ENCODE results near the gene EXOC3L2. TPM values are rescaled to one million over a fixed set of nuclear protein-coding genes. Genes with fewer than 3 reads are reported as not detected.
"Not testable (repeated sequence)": the region's sequence is repeated elsewhere in the genome, so short reads cannot be mapped to it uniquely, and the experiment has no call there.

EXOC3L2 gene
- total RNA-seq, 2 donors from 2014 or later: 2.9 to 3.6 TPM

GRCh38 chr19:45234089-45234869, 10.9 kb downstream of the EXOC3L2 start:
- intact Hi-C loops (cut with DNase I): no loop called here

GRCh38 chr19:45231891-45232290, 13.3 kb downstream of the EXOC3L2 start:
- intact Hi-C loops (cut with DNase I): no loop called here
- DNase-seq (ENCODE audit: low spot score): no peak

More at GRCh38 chr19:45234089-45234869, 10.9 kb downstream of the EXOC3L2 start:
- DNase-seq (ENCODE audit: low spot score): no peak

- DNase-seq (ENCODE audit: low spot score): not testable (repeated sequence)
Measured at GRCh38 chr19:45229056-45229455, 16.2 kb downstream of the EXOC3L2 start.

GRCh38 chr19:45224645-45225044, 20.6 kb downstream of the EXOC3L2 start:
- intact Hi-C loops (cut with DNase I): no loop called here
- no peak for DNase-seq (ENCODE audit: low spot score)

More at GRCh38 chr19:45229056-45229455, 16.2 kb downstream of the EXOC3L2 start:
- intact Hi-C loops (cut with DNase I): not testable (repeated sequence)

- no peak for DNase-seq (ENCODE audit: low spot score)
- intact Hi-C loops (cut with DNase I): no loop called here
Measured at GRCh38 chr19:45223879-45224278, 21.3 kb downstream of the EXOC3L2 start.

GRCh38 chr19:45222724-45223123, 22.5 kb downstream of the EXOC3L2 start:
- DNase-seq (ENCODE audit: low spot score): no peak

GRCh38 chr19:45218911-45219743, 26.1 kb downstream of the EXOC3L2 start:
- DNase-seq (ENCODE audit: low spot score): no peak
- intact Hi-C loops (cut with DNase I): no loop called here

More at GRCh38 chr19:45222724-45223123, 22.5 kb downstream of the EXOC3L2 start:
- intact Hi-C loops (cut with DNase I): no loop called here

- intact Hi-C loops (cut with DNase I): no loop called here
- DNase-seq (ENCODE audit: low spot score): no peak
Measured at GRCh38 chr19:45218426-45218825, 26.8 kb downstream of the EXOC3L2 start.

- intact Hi-C loops (cut with DNase I): no loop called here
- no peak for DNase-seq (ENCODE audit: low spot score)
Measured at GRCh38 chr19:45217957-45218334, 27.3 kb downstream of the EXOC3L2 start.

GRCh38 chr19:45217193-45217956, 27.8 kb downstream of the EXOC3L2 start:
- DNase-seq (ENCODE audit: low spot score): no peak

GRCh38 chr19:45216667-45217066, 28.5 kb downstream of the EXOC3L2 start:
- intact Hi-C loops (cut with DNase I): no loop called here
- DNase-seq (ENCODE audit: low spot score): no peak

More at GRCh38 chr19:45217193-45217956, 27.8 kb downstream of the EXOC3L2 start:
- intact Hi-C loops (cut with DNase I): no loop called here

- intact Hi-C loops (cut with DNase I): no loop called here
Measured at GRCh38 chr19:45215391-45216191, 29.6 kb downstream of the EXOC3L2 start.

GRCh38 chr19:45213031-45213430, 32.2 kb downstream of the EXOC3L2 start:
- intact Hi-C loops (cut with DNase I): no loop called here
- no peak for DNase-seq (ENCODE audit: low spot score)

More at GRCh38 chr19:45215391-45216191, 29.6 kb downstream of the EXOC3L2 start:
- DNase-seq (ENCODE audit: low spot score): peak; percentile 81

- peak; percentile 87 for DNase-seq (ENCODE audit: low spot score)
- intact Hi-C loops (cut with DNase I): no loop called here
Measured at GRCh38 chr19:45211751-45212381, 33.3 kb downstream of the EXOC3L2 start.

- DNase-seq (ENCODE audit: low spot score): no peak
- intact Hi-C loops (cut with DNase I): no loop called here
Measured at GRCh38 chr19:45206328-45206727, 38.9 kb downstream of the EXOC3L2 start.

GRCh38 chr19:45205810-45206209, 39.4 kb downstream of the EXOC3L2 start:
- intact Hi-C loops (cut with DNase I): no loop called here
- DNase-seq (ENCODE audit: low spot score): no peak

- intact Hi-C loops (cut with DNase I): no loop called here
- no peak for DNase-seq (ENCODE audit: low spot score)
Measured at GRCh38 chr19:45202637-45203036, 42.6 kb downstream of the EXOC3L2 start.

GRCh38 chr19:45200568-45200967, 44.6 kb downstream of the EXOC3L2 start:
- intact Hi-C loops (cut with DNase I): no loop called here
- no peak for DNase-seq (ENCODE audit: low spot score)
